ENCODE measurements around the gene HTR1A. TPM values are rescaled to one million over a fixed set of nuclear protein-coding genes. Genes with fewer than 3 reads are reported as not detected.

Gene HTR1A
- total and polyA plus RNA-seq, 4 donors: not detected

GRCh38 chr5:63981864-63982263 lies 19.6 kb upstream of the HTR1A start:
- no peak overlapping the region for H3K4me3 ChIP-seq (ENCODE audit: low read depth in 1 of 3, low read length in 3 of 3)
- H3K27ac ChIP-seq (ENCODE audit: low read depth in 1 of 2, low read length in 2 of 2): no peak overlapping the region
- no peaks in the 10 kb centered on the region for H3K4me1 ChIP-seq (ENCODE audit: control insufficient read depth in 4 of 4, insufficient read depth in 4 of 4, low read length in 3 of 4)
- H3K36me3 ChIP-seq (ENCODE audit: control insufficient read depth in 4 of 4, insufficient read depth in 3 of 4, low read depth in 1 of 4, low read length in 3 of 4): no peaks in the 10 kb centered on the region
- H3K9ac ChIP-seq (ENCODE audit: low read depth in 1 of 2, low read length in 2 of 2): no peak overlapping the region
- H3K27me3 ChIP-seq (ENCODE audit: control insufficient read depth in 4 of 4, insufficient read depth in 4 of 4, low read length in 3 of 4): no peaks in the 10 kb centered on the region
- no peaks in the 10 kb centered on the region for H3K9me3 ChIP-seq (ENCODE audit: control insufficient read depth in 4 of 4, low read length in 3 of 4)
- 52% methylated on average over 2 of the region's 2 CpGs for WGBS
- no peak for DNase-seq (ENCODE audit: low spot score)
- TF ChIP-seq SP1 (IDR thresholded peaks at IDR 0.05) (no peak), TAF1 (conservative IDR thresholded peaks at IDR 0.05) (no peak), HNF4A (conservative IDR thresholded peaks at IDR 0.05) (no peak), GABPA (IDR thresholded peaks at IDR 0.05 in 1 of 2, conservative IDR thresholded peaks at IDR 0.05 in 1 of 2) (no peak), REST (IDR thresholded peaks at IDR 0.05) (no peak), ATF3 (IDR thresholded peaks at IDR 0.05) (no peak), MAX (IDR thresholded peaks at IDR 0.05) (no peak), YY1 (IDR thresholded peaks at IDR 0.05) (no peak), HNF4G (IDR thresholded peaks at IDR 0.05) (no peak), EGR1 (IDR thresholded peaks at IDR 0.05; ENCODE audit: low read depth in 2 of 2) (no peak), ZBTB33 (IDR thresholded peaks at IDR 0.05) (no peak), RAD21 (IDR thresholded peaks at IDR 0.05) (no peak)

- H3K27me3 ChIP-seq (ENCODE audit: control insufficient read depth in 4 of 4, insufficient read depth in 4 of 4, low read length in 3 of 4): peaks cover 5 to 15% (median 6%) of the 10 kb centered on the region in 4 donors
- no peak overlapping the region for H3K9ac ChIP-seq (ENCODE audit: low read depth in 1 of 2, low read length in 2 of 2)
- TF ChIP-seq ATF3 (IDR thresholded peaks at IDR 0.05): no peak
- no peaks in the 10 kb centered on the region for H3K4me1 ChIP-seq (ENCODE audit: control insufficient read depth in 4 of 4, insufficient read depth in 4 of 4, low read length in 3 of 4)
- no peak overlapping the region for H3K4me3 ChIP-seq (ENCODE audit: low read depth in 1 of 3, low read length in 3 of 3)
- no peak for DNase-seq (ENCODE audit: low spot score)
- no peak overlapping the region for H3K27ac ChIP-seq (ENCODE audit: low read depth in 1 of 2, low read length in 2 of 2)
- no peaks in the 10 kb centered on the region for H3K36me3 ChIP-seq (ENCODE audit: control insufficient read depth in 4 of 4, insufficient read depth in 3 of 4, low read depth in 1 of 4, low read length in 3 of 4)
- peaks cover 0 to 2% (median 0%) of the 10 kb centered on the region in 4 donors for H3K9me3 ChIP-seq (ENCODE audit: control insufficient read depth in 4 of 4, low read length in 3 of 4)
Measured at GRCh38 chr5:63963926-63964325, 1.7 kb upstream of the HTR1A start.
